Activated naive CD8-positive, alpha-beta T cell treated with anti-CD3 and anti-CD28 coated beads, Interleukin-2, amount 50 U/mL, for 16 hours (primary cell): ENCODE data around the gene TBC1D23.
A peak's percentile ranks its signal among the peaks of the same experiment; 100 is the strongest.
"Not testable (repeated sequence)": the region's sequence is repeated elsewhere in the genome, so short reads cannot be mapped to it uniquely, and the experiment has no call there.

Experiments used
- DNase-seq: peaks from one replicate; pipeline ENCODE4 v3.0.0-alpha.2; 2020; ENCODE audit warnings: low read depth, low spot score

TBC1D23 gene

GRCh38 chr3:100299016-100299415 lies 38.2 kb downstream of the TBC1D23 start:
- no peak for DNase-seq

GRCh38 chr3:100306695-100307094 lies 45.9 kb downstream of the TBC1D23 start:
- no peak for DNase-seq

GRCh38 chr3:100310355-100310965 lies 49.7 kb downstream of the TBC1D23 start:
- no peak for DNase-seq

GRCh38 chr3:100311011-100311410 lies 50.2 kb downstream of the TBC1D23 start:
- DNase-seq, result no peak

GRCh38 chr3:100316641-100317069 lies 55.9 kb downstream of the TBC1D23 start:
- DNase-seq, result no peak

GRCh38 chr3:100317912-100318311 lies 57.1 kb downstream of the TBC1D23 start:
- no peak for DNase-seq

- no peak for DNase-seq
Measured at GRCh38 chr3:100319951-100320350, 59.2 kb downstream of the TBC1D23 start.

GRCh38 chr3:100324044-100324443 lies 63.3 kb downstream of the TBC1D23 start:
- DNase-seq, result no peak

- no peak for DNase-seq
Measured at GRCh38 chr3:100325827-100326226, 65.0 kb downstream of the TBC1D23 start.

- DNase-seq, result not testable (repeated sequence)
Measured at GRCh38 chr3:100327377-100327776, 66.6 kb downstream of the TBC1D23 start.

GRCh38 chr3:100329800-100330489 lies 69.2 kb downstream of the TBC1D23 start:
- no peak for DNase-seq

- DNase-seq, result no peak
Measured at GRCh38 chr3:100330651-100331050, 69.9 kb downstream of the TBC1D23 start.

- no peak for DNase-seq
Measured at GRCh38 chr3:100331660-100332059, 70.9 kb downstream of the TBC1D23 start.

GRCh38 chr3:100333051-100333450 lies 72.3 kb downstream of the TBC1D23 start:
- DNase-seq, result no peak

- DNase-seq, result no peak
Measured at GRCh38 chr3:100333970-100334487, 73.2 kb downstream of the TBC1D23 start.

- peak; percentile 51 for DNase-seq
Measured at GRCh38 chr3:100334488-100335351, 73.9 kb downstream of the TBC1D23 start, which contains the start of gene NIT2. NIT2 (plus strand) TSS chr3:100334757; CDS start chr3:100334792, 35 bp downstream.

GRCh38 chr3:100335434-100335833 lies 74.6 kb downstream of the TBC1D23 start:
- no peak for DNase-seq

GRCh38 chr3:100336229-100336628 lies 75.4 kb downstream of the TBC1D23 start:
- DNase-seq, result not testable (repeated sequence)

- no peak for DNase-seq
Measured at GRCh38 chr3:100338911-100339310, 78.1 kb downstream of the TBC1D23 start.

- DNase-seq, result no peak
Measured at GRCh38 chr3:100339786-100340185, 79.0 kb downstream of the TBC1D23 start.

GRCh38 chr3:100340527-100340926 lies 79.7 kb downstream of the TBC1D23 start:
- no peak for DNase-seq

- DNase-seq, result no peak
Measured at GRCh38 chr3:100348727-100349126, 87.9 kb downstream of the TBC1D23 start.
